A549 treated with Hydrocortisone at 1 μM for 4 hours (cell line): ENCODE measurements around the gene PARL. TPM values are rescaled to one million over a fixed set of nuclear protein-coding genes. Genes with fewer than 3 reads are reported as not detected.

Experiments
- total RNA-seq: library from RNA; stranded (reverse); fragments of 200-300 nt; extraction: Qiagen RNA extraction; gene quantifications from 5 replicates; pipeline ENCODE4 v1.2.3, GENCODE V29; 2022

PARL gene, protein sequence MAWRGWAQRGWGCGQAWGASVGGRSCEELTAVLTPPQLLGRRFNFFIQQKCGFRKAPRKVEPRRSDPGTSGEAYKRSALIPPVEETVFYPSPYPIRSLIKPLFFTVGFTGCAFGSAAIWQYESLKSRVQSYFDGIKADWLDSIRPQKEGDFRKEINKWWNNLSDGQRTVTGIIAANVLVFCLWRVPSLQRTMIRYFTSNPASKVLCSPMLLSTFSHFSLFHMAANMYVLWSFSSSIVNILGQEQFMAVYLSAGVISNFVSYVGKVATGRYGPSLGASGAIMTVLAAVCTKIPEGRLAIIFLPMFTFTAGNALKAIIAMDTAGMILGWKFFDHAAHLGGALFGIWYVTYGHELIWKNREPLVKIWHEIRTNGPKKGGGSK
- total RNA-seq = 58.2 to 74.9 TPM (median 66.4 TPM) in 5 replicates

DNA sequence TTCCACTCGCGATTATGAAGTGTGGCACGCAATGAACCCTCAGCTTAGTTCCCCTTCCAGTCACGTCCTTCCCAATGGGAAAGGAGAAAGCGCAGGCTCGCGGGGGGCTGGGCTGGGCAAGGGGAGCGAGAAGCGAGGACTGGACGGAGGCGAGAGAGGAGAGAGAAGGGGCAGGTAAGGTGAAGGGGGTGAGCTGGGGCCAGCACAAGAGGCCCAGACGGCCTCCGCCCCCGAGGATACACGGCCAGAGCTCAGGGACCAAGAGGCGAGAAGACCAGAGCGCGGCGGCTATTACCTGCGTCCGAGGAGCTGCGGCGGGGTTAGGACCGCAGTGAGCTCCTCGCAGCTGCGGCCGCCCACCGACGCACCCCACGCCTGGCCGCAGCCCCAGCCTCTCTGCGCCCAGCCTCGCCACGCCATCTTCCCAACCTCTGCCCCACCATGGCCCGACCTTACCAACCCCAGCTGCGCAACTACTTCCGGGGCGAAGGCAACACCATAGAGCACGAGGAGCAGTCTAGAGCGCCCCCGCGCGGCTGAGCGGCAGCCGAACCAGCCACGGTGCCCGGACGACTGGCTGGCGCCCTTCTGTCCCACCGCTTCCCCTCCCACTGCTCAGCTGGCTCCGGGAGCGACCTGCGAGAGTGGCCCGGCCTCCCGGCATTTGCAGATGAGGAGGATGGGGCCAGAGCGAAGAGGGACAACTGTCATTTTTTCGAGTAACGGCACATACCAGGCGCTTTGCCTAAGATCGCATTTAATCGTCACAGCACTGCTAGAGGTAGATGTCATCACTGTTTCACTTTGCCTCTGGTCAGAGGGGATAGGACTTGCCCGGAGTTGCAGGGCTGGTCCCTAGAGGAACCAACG, at the start of gene PARL:
Gene PARL, minus strand, starts transcription at position 454 of the 870 bp plus-strand sequence. Its CDS starts 34 bp downstream, at position 420.

DNA sequence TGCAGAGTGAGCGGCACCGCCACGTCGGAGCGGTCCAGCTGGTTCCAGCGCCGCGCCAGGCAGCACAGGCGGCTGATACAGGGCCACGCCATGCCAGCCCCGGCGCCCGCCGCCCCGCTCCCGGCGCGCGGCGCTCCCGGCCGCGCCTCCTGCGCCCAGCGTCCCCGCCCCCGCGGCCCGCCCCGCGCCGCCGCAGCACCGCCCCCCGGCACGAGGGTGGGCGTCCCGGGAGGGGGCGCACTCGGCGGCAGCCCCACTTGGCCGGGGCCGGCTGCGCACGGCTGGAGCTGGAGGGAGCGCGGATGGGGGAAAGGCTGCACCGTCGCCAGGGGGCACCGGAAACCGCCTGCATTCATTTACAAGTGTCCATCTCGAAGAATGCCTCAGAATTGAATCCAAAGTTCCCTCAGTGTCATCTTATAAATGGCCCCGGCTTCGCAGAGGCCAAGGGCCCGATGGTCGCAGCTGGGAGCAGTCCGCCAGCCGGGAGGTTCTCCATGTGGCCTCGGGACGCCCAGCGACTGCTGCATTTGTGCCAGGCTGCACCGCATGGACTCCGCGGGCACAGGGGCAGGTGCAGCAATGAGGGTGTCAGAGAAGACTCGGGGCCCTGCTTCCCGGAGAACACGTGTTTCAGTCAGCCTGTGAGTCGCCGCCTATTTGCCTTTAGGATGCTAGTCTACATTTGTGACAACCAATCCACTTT, 59.1 kb downstream of the PARL start, which contains the start of gene MAP6D1:
Gene MAP6D1, minus strand, starts transcription at position 122 of the 706 bp plus-strand sequence. Its CDS starts 30 bp downstream, at position 92.

Other genes with a start within 250 kb of the PARL start
- 5.5 to 9.2 TPM (median 6.7 TPM) in 5 replicates for gene KLHL24, start 249.3 kb downstream of the PARL start, total RNA-seq
- 10.3 to 13.8 TPM (median 12.2 TPM) in 5 replicates for gene YEATS2, start 187.1 kb downstream of the PARL start, total RNA-seq
- 5.6 to 7.2 TPM (median 6.6 TPM) in 5 replicates for gene MAP6D1, start 59.3 kb downstream of the PARL start, total RNA-seq
- gene ABCC5, start 133.0 kb upstream of the PARL start, total RNA-seq = 13.2 to 17.8 TPM (median 15.7 TPM) in 5 replicates
- not detected in 5 replicates for gene HTR3D, start 146.9 kb upstream of the PARL start, total RNA-seq
- gene HTR3C, start 168.2 kb upstream of the PARL start, total RNA-seq = not detected in 5 replicates
- not detected in 5 replicates for gene HTR3E, start 212.2 kb upstream of the PARL start, total RNA-seq